Dermis microvascular lymphatic vessel endothelial cell (primary cell): Measurements from ENCODE around the gene HIVEP2. TPM values are rescaled to one million over a fixed set of nuclear protein-coding genes. Genes with fewer than 3 reads are reported as not detected.

Experiments used
- DNase-seq, 2 donors: peaks; one replicate each; pipeline versions ENCODE4 v3.0.0 to v3.0.0-alpha.2; 2010; ENCODE audit warnings: low read depth in 2 of 2
- total RNA-seq: library from RNA; depleted of rRNA; stranded (reverse); fragments of >200 nt; gene quantifications from 2 replicates; pipeline ENCODE4 v1.2.1, GENCODE V29; 2014

The HIVEP2 gene
- total RNA-seq, 1 donor from 2014 or later, result 5.5 TPM

DNA sequence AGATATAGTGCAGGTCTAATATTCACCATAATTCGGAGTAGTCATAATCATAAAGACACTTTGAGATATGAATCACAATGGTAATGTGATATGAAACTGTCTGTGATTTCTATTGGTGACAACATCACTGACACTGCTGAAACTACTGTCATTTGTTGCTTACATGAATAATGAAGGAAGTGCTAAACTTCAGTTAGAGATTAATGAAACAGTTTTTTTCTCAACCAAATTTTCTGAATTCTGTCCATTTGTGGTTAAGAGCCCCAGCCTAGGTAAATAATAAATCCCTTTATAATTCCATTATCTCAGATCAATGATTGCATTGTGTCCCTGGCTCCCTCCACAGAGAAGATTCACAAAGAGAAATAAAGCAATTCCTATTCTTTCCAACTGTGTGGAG, 122.6 kb downstream of the HIVEP2 start:
- no peak for DNase-seq

DNA sequence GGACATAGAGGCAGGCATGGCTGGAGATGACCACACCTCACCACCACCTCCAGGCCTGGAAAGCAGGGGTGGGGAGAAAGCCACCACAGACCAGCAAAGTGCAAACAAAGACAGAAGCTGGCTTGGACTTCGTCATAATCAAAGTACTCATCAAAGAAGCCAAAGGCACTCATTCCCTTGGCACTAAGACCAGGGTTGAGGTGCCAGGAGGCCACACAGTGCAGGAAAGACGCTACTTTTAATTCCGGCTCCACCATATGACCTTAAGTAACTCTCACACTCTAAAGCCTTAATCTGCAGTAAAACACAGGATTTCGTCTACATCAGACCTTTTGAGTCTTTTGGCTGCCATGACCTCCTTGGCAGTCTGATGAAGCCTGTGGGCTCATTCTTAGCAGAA, 123.1 kb downstream of the HIVEP2 start:
- no peak for DNase-seq

DNA sequence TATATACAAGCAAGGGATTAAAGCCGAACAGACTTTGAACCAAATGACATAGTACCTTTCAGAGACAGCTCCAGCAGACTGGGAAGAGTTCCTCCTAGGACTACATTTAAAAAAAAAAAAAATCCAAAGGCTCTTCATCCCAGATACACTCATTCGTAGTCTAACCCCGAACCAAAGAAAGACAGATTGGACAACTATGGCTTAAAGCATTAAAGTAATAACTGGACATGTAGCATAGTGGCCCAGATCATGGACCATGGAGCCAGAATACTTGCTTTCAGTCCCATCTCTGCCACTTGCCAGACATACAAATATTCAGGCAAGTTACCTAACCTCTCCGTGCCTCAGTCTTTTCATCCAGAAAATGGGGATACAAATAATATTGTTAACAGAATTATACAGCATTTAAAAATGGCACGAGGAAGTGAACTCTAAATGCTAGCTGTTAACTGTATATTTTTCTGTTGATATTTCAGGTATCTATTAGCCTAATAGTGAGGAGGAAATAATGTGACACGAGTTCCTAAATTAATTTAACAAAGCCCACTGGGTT, 123.7 kb downstream of the HIVEP2 start:
- no peak for DNase-seq

- peak in 1 of 2 donors; percentile 84 for DNase-seq
Measured at GRCh38 chr6:142820338-142821051, 124.5 kb downstream of the HIVEP2 start.

- DNase-seq, result peak; percentile 95 to 98
Measured at GRCh38 chr6:142819603-142820337, 125.2 kb downstream of the HIVEP2 start.

GRCh38 chr6:142816486-142816885, 128.5 kb downstream of the HIVEP2 start:
- DNase-seq, result no peak

DNA sequence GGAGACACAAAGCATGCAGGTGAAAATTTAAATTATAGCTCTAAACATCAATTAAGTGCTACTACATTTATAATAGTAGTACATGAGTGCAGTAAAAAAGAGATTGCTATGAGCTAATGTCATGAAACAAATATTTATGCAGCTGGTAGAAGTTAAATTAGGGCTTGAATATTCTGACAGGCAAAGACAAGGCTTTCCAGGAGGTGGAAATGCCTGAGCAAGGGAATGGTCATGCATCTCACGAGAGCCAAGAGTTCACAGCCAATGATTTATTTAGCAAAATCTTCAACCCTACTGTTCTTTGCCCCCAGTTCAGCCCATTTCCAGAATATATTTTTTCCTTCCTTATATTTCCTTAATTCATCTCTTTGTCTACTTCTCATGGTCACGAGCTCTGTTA, 128.9 kb downstream of the HIVEP2 start:
- DNase-seq, result no peak

DNA sequence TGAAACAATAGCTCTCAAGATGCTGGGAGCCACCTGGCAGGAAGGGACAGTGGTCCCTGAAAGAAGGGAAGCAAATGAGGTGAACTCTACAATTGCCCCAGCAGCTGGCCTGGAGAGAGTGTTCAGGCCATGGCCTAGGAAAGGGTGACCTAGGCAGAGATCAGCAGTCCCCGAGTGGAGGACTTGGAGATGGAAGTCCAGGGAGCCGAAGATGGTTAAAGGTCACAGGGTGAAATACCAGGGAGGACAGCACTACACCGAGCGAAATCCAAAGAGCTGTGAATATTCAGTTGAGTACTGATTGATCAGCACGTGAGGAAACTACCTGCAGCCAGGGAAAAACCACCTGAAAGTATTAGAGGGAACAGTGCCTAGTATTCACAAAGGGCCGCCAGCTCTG, 133.1 kb downstream of the HIVEP2 start:
- DNase-seq, result no peak

DNA sequence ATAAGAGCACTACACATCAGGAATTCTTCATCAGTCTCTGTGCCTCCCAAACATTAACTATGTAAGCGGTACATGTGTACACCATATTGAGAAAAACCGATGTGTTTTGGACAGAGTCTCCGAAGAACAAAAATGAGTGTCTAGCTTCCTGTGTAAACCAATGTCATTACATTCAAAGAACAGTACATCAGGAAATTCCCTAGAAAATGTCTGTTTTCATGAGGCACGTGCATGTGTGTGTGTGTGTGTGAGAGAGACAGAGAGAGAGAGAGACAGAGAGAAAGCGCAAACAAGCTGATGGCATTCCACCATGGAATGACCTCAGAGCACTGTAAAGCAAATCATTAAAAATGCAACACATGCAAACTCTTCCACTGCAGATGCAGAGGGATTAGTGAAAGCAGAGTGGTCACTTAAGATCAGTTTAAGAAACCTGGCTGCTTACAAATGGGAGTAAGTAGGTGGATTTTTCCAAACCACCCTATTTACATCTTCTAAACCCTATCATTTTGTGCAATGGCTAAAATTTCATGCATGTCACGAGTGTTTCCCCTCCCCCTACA, 133.9 kb downstream of the HIVEP2 start:
- peak; percentile 52 to 64 for DNase-seq

DNA sequence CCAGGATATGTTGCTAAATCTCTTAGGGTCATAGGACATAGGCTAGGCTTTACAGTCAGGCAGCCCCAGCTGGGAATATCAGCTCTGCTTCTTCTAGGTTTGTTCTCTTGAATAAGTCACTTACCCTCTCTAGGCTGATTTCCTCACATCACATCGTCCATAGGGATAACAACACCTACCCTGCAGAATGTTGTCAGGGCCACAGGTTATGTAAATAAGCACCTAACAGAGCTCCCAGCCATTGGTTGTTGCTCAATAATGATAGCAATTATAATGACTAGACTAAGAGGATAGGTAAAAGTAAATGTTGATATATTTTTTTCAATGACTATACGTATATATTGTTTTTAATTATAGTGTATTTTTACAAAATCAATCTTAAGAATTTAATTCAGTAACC, 135.0 kb downstream of the HIVEP2 start:
- no peak for DNase-seq

DNA sequence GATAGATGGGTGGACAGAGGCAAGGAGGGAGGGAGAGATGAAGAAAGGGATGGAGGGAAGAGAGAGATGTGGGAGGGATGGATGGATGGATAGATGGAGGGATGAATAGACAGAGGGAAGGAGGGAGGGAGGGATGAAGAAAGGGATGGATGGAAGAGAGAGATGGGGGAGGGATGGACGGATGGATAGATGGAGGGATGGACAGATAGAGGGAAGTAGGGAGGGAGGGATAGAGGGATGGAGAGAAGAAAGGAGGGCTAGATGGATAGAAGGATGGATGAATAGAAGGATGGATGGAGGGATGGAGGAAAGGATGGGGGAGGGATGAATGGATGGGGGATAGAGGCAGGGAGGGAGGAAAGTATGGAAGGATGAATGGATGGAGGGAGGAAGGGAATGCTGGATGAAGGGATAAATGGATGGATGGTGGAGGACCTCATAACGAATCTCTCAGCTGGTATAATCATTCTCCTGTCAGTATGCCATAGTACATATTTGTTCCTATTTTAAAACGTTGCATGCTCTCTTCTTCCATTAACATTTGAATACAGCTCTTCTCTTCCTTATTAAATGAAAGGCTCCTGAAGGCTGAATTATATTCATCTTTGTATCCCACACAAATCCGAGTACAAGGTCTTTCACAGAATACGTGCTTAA, 136.4 kb downstream of the HIVEP2 start:
- no peak for DNase-seq

- no peak for DNase-seq
Measured at GRCh38 chr6:142805042-142805441, 139.9 kb downstream of the HIVEP2 start.

DNA sequence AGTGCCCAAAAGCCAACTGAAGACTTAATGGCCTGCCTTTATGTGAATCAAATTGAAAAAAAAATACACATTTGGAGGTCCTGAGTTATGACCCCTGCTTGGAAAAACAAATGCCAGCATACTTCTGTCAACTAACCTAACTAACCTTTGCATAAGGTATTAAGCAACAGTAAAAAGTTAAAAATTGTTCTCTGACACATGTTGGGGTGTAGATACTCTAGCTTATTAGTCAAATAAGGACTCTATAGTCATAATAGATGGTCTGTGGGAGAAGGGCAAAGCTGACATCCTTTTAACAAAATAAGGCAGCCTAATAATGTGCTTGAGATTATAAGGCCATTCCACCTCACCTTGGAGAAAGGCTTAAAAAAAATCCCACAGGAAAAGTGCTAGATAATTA, 140.5 kb downstream of the HIVEP2 start:
- no peak for DNase-seq

DNA sequence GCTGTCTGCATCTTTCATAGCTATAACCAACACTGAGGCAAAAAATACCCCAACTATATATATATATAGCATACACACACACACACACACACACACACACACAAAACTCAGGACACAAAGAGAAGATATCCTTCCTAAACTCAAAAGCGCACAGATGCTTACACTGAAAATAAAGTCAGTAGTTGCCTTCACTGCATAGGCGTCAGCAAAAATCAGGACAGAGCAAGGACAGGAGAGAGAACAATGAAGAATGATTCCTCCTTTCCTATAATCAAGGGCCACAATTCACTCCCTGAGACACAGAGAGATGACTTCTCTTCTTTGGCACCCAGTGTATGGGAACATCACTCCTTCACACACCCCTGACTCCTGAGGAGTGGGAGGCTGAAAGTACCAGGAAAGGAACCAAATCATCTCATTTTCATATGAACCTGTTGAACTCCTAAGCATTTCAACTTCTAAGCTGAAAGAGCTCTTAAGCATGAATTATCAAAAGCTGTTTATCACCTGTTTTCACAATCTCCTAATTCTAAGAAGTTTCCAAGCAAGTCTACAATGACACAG, 141.4 kb downstream of the HIVEP2 start:
- no peak for DNase-seq

DNA sequence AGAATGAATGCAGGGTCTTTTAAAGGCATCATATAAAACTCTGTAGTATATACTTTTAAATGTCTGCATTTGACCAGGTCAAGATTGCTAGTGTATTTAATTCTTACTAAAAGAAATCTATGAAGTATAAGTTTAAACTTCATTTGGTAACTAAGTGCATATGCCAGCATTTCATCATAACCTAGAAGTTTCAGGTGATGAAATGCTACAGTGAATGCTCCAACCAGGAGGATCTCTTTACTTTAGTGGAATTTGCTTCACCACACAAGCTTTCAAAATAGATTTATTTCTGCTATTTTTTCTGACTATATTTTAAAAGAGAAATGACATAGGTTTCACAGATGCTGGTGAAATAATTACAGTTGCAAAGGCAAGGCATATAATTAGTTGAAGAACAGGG, 141.9 kb downstream of the HIVEP2 start:
- DNase-seq, result no peak

- peak; percentile 51 to 87 for DNase-seq
Measured at GRCh38 chr6:142802124-142802523, 142.9 kb downstream of the HIVEP2 start.

DNA sequence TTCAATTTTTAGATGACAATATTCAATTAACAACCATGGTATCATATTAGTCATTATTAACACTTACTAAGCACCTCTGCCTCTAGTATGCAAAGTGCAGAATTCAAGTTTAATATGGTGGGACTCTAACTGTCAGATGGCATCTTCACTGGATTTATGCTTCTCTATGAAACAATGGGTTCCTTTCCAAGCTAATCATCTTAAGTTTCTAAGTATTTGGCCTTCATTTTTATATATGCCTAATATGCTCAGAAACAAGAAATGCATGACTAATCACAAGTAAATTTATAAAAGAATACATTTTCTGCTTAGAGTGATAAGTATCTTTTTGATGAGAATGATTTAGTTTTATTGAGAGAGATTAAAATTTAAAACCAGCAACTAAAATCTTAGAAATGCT, 144.7 kb downstream of the HIVEP2 start:
- no peak for DNase-seq

DNA sequence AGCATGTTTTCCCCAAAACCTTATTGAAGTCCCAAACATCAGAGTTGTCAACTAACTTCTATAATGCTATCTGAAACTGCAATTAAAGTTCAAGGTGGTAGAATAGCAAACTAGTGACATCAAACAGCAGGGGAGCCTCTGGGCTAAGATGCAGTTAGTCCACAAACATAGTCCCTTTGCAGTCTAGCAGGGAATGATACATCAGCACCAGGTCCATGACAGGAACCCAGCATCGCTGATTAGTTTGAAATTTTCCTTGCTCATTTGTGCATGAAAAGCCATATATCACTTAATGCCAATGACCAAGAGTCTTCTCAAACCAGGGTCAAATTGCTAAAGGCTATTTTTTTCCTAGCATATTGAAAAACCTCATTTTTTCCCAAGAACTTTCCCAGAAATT, 145.3 kb downstream of the HIVEP2 start:
- DNase-seq, result no peak

GRCh38 chr6:142797159-142797558, 147.8 kb downstream of the HIVEP2 start:
- no peak for DNase-seq

- DNase-seq, result no peak
Measured at GRCh38 chr6:142796571-142796970, 148.4 kb downstream of the HIVEP2 start.

GRCh38 chr6:142796024-142796423, 149.0 kb downstream of the HIVEP2 start:
- no peak for DNase-seq

GRCh38 chr6:142794424-142794823, 150.6 kb downstream of the HIVEP2 start:
- no peak for DNase-seq
